ENCODE data around the gene NAT9. TPM values are rescaled to one million over a fixed set of nuclear protein-coding genes. Genes with fewer than 3 reads are reported as not detected.

NAT9 gene
- total RNA-seq, 4 donors from 2014 or later, result 15.1 to 35.9 (median 24.2) TPM

DNA sequence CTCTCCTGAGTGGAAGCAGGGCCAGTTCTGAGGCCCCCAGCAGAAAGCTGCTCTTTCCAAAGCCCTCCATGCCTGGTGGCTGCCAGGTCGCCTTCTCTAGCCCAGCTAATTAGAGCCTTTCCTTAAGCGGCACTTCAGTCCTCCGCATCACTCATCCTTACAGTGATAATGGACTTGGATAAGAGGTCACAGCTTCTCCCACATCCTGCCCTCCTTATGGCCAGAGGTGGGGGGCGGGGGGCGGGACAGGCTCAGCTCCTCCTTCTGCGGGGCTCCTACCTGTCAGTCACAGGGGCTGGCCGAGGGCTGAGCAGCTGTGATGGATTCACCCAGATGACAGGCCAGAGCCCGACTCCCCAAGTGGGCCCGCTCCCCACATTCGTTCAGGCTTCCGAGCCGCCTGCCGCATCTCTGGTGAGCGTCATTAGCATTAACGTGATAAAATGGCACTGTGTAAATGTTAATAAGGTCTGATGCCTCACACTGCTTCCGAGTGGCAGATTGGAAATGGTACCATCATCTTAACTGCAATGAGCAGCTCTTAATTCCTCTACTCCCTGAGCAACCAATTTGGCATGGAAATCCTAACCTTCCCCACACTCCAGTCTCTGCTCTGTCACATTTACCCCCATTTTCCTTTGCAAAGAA, 42.3 kb upstream of the NAT9 start:
- no peak for DNase-seq (ENCODE audit: low spot score)
- TF ChIP-seq, protein P1, sequence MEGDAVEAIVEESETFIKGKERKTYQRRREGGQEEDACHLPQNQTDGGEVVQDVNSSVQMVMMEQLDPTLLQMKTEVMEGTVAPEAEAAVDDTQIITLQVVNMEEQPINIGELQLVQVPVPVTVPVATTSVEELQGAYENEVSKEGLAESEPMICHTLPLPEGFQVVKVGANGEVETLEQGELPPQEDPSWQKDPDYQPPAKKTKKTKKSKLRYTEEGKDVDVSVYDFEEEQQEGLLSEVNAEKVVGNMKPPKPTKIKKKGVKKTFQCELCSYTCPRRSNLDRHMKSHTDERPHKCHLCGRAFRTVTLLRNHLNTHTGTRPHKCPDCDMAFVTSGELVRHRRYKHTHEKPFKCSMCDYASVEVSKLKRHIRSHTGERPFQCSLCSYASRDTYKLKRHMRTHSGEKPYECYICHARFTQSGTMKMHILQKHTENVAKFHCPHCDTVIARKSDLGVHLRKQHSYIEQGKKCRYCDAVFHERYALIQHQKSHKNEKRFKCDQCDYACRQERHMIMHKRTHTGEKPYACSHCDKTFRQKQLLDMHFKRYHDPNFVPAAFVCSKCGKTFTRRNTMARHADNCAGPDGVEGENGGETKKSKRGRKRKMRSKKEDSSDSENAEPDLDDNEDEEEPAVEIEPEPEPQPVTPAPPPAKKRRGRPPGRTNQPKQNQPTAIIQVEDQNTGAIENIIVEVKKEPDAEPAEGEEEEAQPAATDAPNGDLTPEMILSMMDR (IDR thresholded peaks at IDR 0.05), result no peak
- no peak for ATAC-seq (ENCODE audit: low FRiP score)

DNA sequence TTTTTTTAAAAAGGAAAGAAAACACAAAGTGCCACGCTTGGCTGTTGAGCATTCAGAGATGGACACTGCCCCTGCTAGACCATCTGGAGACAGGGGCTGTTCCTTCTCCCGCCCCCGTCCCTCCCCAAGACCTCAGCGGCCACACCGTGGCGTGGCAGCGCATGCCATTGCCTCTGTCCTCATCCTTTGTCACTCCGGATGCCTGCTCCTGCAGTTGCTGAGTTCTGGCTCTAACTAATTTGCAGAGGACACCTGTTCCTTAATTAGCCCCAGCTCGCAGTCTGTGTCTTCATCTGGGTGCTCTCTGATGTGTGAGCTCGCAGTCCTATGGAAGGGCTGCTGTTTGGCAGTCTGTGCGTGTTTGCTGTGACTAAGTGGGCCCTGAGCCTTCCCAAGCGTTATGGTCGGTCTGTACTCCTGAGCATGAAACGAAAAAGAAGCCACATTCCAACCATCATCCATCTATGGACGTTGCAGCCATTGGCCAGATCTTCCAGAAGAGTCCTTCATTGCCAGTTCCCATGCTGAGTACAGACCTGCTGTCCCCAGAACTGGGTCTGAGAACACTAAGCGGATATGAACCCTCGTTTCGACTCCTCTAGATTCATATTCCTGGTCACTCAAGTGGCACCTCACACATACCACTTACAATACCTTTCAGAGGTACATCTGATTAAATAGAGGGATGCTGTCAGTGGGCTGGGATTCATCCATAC, 40.9 kb upstream of the NAT9 start:
- TF ChIP-seq, protein P1 (IDR thresholded peaks at IDR 0.05), result no peak
- ATAC-seq (ENCODE audit: low FRiP score) (no peak), DNase-seq (ENCODE audit: low spot score) (no peak)

DNA sequence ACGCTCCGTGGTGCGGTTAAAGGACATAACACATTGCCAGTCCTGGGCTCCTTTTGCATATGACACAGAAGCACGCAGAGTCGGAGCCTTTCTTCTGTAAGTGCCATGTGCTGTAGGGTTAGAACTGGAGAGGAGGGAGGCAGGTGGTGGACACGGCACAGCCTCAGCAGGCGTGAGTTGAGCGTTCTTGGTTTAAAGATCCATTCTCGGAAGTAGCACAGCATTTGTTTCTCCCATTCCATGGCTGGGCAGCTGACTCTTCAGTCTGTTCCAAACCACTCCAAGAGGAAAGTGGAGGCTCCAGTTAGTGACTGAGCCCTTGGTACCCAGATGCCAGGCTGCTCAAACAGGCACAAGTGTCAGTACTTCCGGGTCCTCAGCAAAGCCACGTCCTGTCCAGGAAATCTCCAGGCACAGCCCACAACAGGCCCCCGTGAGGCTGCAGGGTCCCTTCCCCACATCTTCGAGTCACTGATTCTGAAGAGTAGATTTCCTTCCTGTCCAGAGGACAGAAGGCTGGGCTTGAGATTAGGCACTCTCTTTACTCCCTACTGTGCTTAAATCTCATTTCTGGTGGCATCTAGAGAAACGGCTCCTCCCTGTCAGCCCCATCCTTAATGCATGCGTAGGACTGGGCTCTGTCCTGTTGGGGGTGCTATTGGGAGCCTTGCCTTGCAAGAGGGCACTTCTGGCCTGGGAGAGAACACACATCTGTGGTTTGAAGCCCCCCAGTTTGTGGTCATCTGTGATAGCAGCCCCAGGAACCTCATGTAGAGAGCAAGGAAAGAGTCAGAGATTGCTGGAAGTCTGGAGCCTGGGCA, 39.6 kb upstream of the NAT9 start:
- DNase-seq (ENCODE audit: low spot score) (no peak), ATAC-seq (ENCODE audit: low FRiP score) (no peak)
- TF ChIP-seq, protein P1 (IDR thresholded peaks at IDR 0.05), result no peak

DNA sequence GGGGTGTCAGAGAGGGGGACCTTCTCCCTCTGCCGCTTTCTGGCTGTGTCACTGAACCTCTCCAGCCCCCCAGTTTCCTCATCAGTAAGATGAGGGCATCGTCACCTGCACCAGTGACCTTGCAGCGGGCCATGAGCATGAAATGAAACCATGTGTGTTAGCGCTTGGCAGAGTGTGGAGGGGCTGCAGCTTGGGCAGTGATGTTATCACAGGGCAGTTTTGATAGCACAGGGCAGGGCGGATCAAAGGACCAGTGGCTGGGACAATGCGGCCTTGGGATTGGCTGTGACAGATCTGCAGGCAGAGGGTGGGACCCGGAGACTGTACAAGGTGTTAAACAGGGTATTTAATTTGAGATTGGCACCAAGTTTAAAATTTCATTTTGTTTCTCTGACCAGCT, 38.9 kb upstream of the NAT9 start:
- no peak for ATAC-seq (ENCODE audit: low FRiP score)
- TF ChIP-seq, protein P1 (IDR thresholded peaks at IDR 0.05), result no peak

DNA sequence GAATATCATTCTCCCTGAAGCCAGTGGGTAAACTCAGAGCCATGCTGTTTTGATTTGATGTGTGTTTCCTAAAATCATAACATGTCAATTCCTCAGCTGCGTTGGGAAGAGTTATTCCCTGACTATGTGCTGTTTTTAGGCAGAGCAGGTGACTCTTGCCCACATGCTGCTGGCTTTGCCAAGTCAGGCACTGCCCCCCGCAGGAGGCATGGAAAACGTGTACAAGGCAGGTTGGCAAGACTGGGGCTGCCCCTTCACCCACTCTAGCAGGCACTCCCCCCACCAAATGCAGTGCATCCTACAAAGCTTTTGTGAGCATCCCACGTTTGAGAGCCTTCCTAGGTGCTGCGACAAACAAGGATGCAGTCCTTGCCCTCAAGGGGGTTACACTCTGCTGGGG, 38.3 kb upstream of the NAT9 start:
- ATAC-seq (ENCODE audit: low FRiP score) (no peak), DNase-seq (ENCODE audit: low spot score) (no peak)
- TF ChIP-seq, protein P1 (IDR thresholded peaks at IDR 0.05), result no peak

More for the DNA sequence above, 38.9 kb upstream of the NAT9 start:
- DNase-seq (ENCODE audit: low spot score), result no peak

DNA sequence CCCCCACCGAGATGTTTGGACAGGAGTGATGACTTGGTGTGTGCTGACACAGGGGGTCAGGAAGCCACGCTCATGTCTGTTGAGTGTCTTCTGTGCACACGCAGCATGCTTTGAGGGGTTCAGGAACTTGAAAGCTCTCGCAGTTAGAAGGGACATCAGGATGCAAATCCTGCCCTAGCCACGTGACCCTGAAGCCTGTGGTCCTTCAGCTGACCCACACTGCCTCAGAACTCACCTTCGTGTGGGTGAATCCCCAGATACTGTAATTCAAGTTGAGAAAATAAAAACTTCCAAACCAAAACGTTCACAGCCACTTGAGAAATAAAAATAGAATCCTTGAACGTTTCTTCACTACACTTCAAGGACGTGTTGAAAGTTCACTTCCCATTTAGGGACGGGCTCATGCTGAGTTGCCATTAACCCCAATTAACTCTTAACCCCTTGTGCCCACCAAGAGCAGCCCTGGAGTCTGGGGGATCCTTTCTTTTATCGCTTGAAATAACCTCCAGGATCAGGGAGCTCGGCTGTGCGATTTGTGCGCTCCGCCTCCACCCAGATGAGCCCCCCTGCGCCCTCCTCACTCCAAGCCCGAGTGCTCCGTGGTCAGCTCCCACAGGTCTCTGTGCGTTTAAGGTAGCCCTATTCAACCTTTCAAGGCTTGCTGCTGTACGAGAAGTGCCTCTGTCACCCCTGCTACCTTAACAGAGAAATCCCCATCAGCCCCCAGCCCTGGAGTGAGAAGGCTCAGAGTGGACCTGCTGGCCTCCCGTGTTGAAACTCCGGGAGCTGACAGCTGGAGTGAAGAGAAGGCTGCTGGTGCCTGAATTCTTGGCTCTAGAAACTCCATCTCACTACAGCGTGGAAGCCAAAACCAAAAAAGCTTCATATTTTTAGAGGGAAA, 36.2 kb upstream of the NAT9 start:
- no peak for ATAC-seq (ENCODE audit: low FRiP score)
- no peak for DNase-seq (ENCODE audit: low spot score)
- TF ChIP-seq, protein P1 (IDR thresholded peaks at IDR 0.05), result no peak
